Germinal center (tissue), 1 donor: ENCODE measurements around the gene MEX3A.

Experiments used
- DNase-seq: peaks from one replicate; pipeline ENCODE4 v3.0.0; 2012; ENCODE audit warnings: mixed read lengths, low spot score

Gene MEX3A

GRCh38 chr1:156102633-156103511 is 20.6 kb upstream of the MEX3A start:
- DNase-seq = no peak

GRCh38 chr1:156101880-156102279 is 19.6 kb upstream of the MEX3A start:
- DNase-seq = no peak

GRCh38 chr1:156100205-156100995 is 18.1 kb upstream of the MEX3A start:
- DNase-seq = no peak

GRCh38 chr1:156099282-156099681 is 17.0 kb upstream of the MEX3A start:
- no peak for DNase-seq

- no peak for DNase-seq
Measured at GRCh38 chr1:156098784-156099183, 16.5 kb upstream of the MEX3A start.

GRCh38 chr1:156097499-156098178 is 15.4 kb upstream of the MEX3A start:
- DNase-seq = no peak

GRCh38 chr1:156096640-156097391 is 14.6 kb upstream of the MEX3A start:
- DNase-seq = peak; percentile 88

GRCh38 chr1:156095906-156096508 is 13.7 kb upstream of the MEX3A start:
- no peak for DNase-seq

- no peak for DNase-seq
Measured at GRCh38 chr1:156091610-156092009, 9.3 kb upstream of the MEX3A start.

- DNase-seq = peak; percentile 82
Measured at GRCh38 chr1:156090840-156091188, 8.5 kb upstream of the MEX3A start.

- no peak for DNase-seq
Measured at GRCh38 chr1:156090138-156090839, 8.0 kb upstream of the MEX3A start.

GRCh38 chr1:156089704-156090103 is 7.4 kb upstream of the MEX3A start:
- no peak for DNase-seq

GRCh38 chr1:156086256-156086662 is 4.0 kb upstream of the MEX3A start:
- DNase-seq = no peak

- no peak for DNase-seq
Measured at GRCh38 chr1:156083800-156084790, 1.8 kb upstream of the MEX3A start.

- DNase-seq = no peak
Measured at GRCh38 chr1:156081917-156082308, 352 bp downstream of the MEX3A start.

GRCh38 chr1:156081180-156081916 is 917 bp downstream of the MEX3A start:
- DNase-seq = no peak

GRCh38 chr1:156080863-156081179 is 1.4 kb downstream of the MEX3A start:
- DNase-seq = no peak

GRCh38 chr1:156080241-156080862 is 1.9 kb downstream of the MEX3A start:
- DNase-seq = no peak

- DNase-seq = no peak
Measured at GRCh38 chr1:156079762-156080161, 2.5 kb downstream of the MEX3A start.
